IPS-NIHi7 (cell line): ENCODE measurements around the gene CLIP4.
A peak's percentile ranks its signal among the peaks of the same experiment; 100 is the strongest.
"Not testable (repeated sequence)": the region's sequence is repeated elsewhere in the genome, so short reads cannot be mapped to it uniquely, and the experiment has no call there.

ENCODE experiments used
- DNase-seq: peaks from one replicate; pipeline ENCODE4 v3.0.0; 2012; ENCODE audit warnings: mixed read lengths; ENCODE audit errors: extremely low spot score

CLIP4 gene

GRCh38 chr2:29114946-29115609 is at the start of gene CLIP4:
TSS of gene CLIP4 (plus strand) at chr2:29115415. CDS start at chr2:29121389, 5,974 bp downstream.
- peak; percentile 69 for DNase-seq

GRCh38 chr2:29066271-29066860 is 48.8 kb upstream of the CLIP4 start:
- DNase-seq = no peak

- DNase-seq = no peak
Measured at GRCh38 chr2:29066997-29067605, 48.1 kb upstream of the CLIP4 start.

- no peak for DNase-seq
Measured at GRCh38 chr2:29068513-29068912, 46.7 kb upstream of the CLIP4 start.

GRCh38 chr2:29070526-29070925 is 44.7 kb upstream of the CLIP4 start:
- no peak for DNase-seq

- DNase-seq = no peak
Measured at GRCh38 chr2:29071032-29071975, 43.9 kb upstream of the CLIP4 start.

GRCh38 chr2:29072251-29072650 is 43.0 kb upstream of the CLIP4 start:
- no peak for DNase-seq

- DNase-seq = no peak
Measured at GRCh38 chr2:29072971-29073725, 42.1 kb upstream of the CLIP4 start.

- DNase-seq = no peak
Measured at GRCh38 chr2:29073933-29074332, 41.3 kb upstream of the CLIP4 start.

GRCh38 chr2:29074411-29074810 is 40.8 kb upstream of the CLIP4 start, which contains the start of gene PCARE:
TSS of gene PCARE (minus strand) at chr2:29074523. CDS start at chr2:29074261, 262 bp downstream.
- no peak for DNase-seq

GRCh38 chr2:29075894-29076705 is 39.1 kb upstream of the CLIP4 start:
- DNase-seq = no peak

- no peak for DNase-seq
Measured at GRCh38 chr2:29079887-29080286, 35.3 kb upstream of the CLIP4 start.

- no peak for DNase-seq
Measured at GRCh38 chr2:29080886-29081743, 34.1 kb upstream of the CLIP4 start.

- DNase-seq = no peak
Measured at GRCh38 chr2:29082804-29083495, 32.3 kb upstream of the CLIP4 start.

GRCh38 chr2:29084554-29084953 is 30.7 kb upstream of the CLIP4 start:
- no peak for DNase-seq

GRCh38 chr2:29090311-29090710 is 24.9 kb upstream of the CLIP4 start:
- DNase-seq = not testable (repeated sequence)

- DNase-seq = no peak
Measured at GRCh38 chr2:29096969-29097368, 18.2 kb upstream of the CLIP4 start.

- no peak for DNase-seq
Measured at GRCh38 chr2:29097569-29097968, 17.6 kb upstream of the CLIP4 start.

GRCh38 chr2:29100564-29100963 is 14.7 kb upstream of the CLIP4 start:
- no peak for DNase-seq
